GM12892 (cell line): ENCODE measurements around the gene CACNA1F.

Source experiments
- POLR2A ChIP-seq: IDR thresholded peaks from 2 replicates; pipeline ENCODE4 v1.6.1; 2011; ENCODE audit warnings: low read depth, low read length, control low read depth
- POLR2AphosphoS5 ChIP-seq: IDR thresholded peaks from 2 replicates; pipeline ENCODE4 v1.6.1; 2011; ENCODE audit warnings: low read depth, low read length, control low read depth

- no peak for TF ChIP-seq POLR2A
- TF ChIP-seq POLR2AphosphoS5: no peak
Observed at GRCh38 chrX:49164589-49165360, 68.4 kb downstream of the CACNA1F start.
